K562 (cell line): ENCODE data around the gene EXOC6. TPM values are rescaled to one million over a fixed set of nuclear protein-coding genes. Genes with fewer than 3 reads are reported as not detected.

Experiments used
- CTCF ChIP-seq, 3 experiments: IDR thresholded peaks in 2 of 3; conservative IDR thresholded peaks in 1 of 3; 2 replicates each; pipeline ENCODE4 v1.5.1; 2011 to 2012; ENCODE audit warnings: low read length in 3 of 3, mild to moderate bottlenecking in 3 of 3, control low read depth in 2 of 3, improper control_type of control experiment in 1 of 3, inconsistent platforms in 1 of 3, low read depth in 1 of 3, mixed read lengths in 1 of 3, moderate library complexity in 1 of 3; ENCODE audit not compliant: insufficient read depth in 2 of 3
- DNMT1 ChIP-seq: fragments of 450-650 bp; IDR thresholded peaks from 2 replicates; pipeline ENCODE4 v1.6.1; 2016; ENCODE audit warnings: antibody characterized with exemption, mild to moderate bottlenecking
- GATAD2B ChIP-seq: fragments of 450-650 bp; IDR thresholded peaks from 2 replicates; pipeline ENCODE4 v1.6.1; 2017; ENCODE audit warnings: mild to moderate bottlenecking, borderline replicate concordance
- ID3 ChIP-seq, 2 experiments: fragments of 250-450 bp in 1 of 2; fragments of 450-650 bp in 1 of 2; sonication (Bioruptor Pico) in 1 of 2; IDR thresholded peaks; 2 replicates each; pipeline versions ENCODE4 v1.6.1 to v1.8.0; 2016 to 2021; ENCODE audit warnings: mild to moderate bottlenecking in 2 of 2, moderate library complexity in 2 of 2, missing compliant biosample characterization in 1 of 2, missing genetic modification characterization in 1 of 2
- JUN ChIP-seq, 2 experiments: sonication (generic) in 1 of 2; formaldehyde crosslinking in 1 of 2; IDR thresholded peaks; 2 replicates each; pipeline versions ENCODE4 v1.6.1 to v1.8.0; 2012 to 2022; ENCODE audit warnings: borderline replicate concordance in 2 of 2, mild to moderate bottlenecking in 2 of 2, improper control_type of control experiment in 1 of 2, low read depth in 1 of 2, low read length in 1 of 2, missing genetic modification reagents in 1 of 2
- KLF10 ChIP-seq: fragments of 250-450 bp; sonication (Bioruptor Pico); IDR thresholded peaks from 2 replicates; pipeline ENCODE4 v1.6.1; 2021; ENCODE audit warnings: matching md5 sums
- NCOA2 ChIP-seq, 2 experiments: fragments of 450-650 bp; IDR thresholded peaks; 2 replicates each; pipeline ENCODE4 v1.6.1; 2018; ENCODE audit warnings: mild to moderate bottlenecking in 2 of 2, moderate library complexity in 1 of 2; ENCODE audit not compliant: partially characterized antibody in 2 of 2
- NFIX ChIP-seq: fragments of 250-450 bp; sonication (Bioruptor Pico); IDR thresholded peaks from 2 replicates; pipeline ENCODE4 v1.4.0; 2020; ENCODE audit warnings: low read depth, mild to moderate bottlenecking, moderate library complexity
- POLR2AphosphoS2 ChIP-seq: IDR thresholded peaks from 2 replicates; pipeline ENCODE4 v1.6.1; 2012; ENCODE audit warnings: low read length, improper control_type of control experiment
- RAD21 ChIP-seq, 2 experiments: fragments of 250-450 bp in 1 of 2; fragments of 450-650 bp in 1 of 2; sonication (Bioruptor Pico) in 1 of 2; formaldehyde crosslinking in 1 of 2; IDR thresholded peaks in 1 of 2; conservative IDR thresholded peaks in 1 of 2; 2 replicates each; pipeline versions ENCODE4 v1.4.0 to v1.8.0; 2020 to 2022; ENCODE audit warnings: mild to moderate bottlenecking in 2 of 2, moderate library complexity in 1 of 2
- RBBP5 ChIP-seq: fragments of 200-600 bp; sonication (generic); IDR thresholded peaks from 2 replicates; pipeline ENCODE4 v1.6.1; 2012; ENCODE audit warnings: borderline replicate concordance, mild to moderate bottlenecking, low read length, control low read depth, inconsistent platforms; ENCODE audit not compliant: insufficient read depth, poor library complexity, severe bottlenecking
- SIN3B ChIP-seq: fragments of 450-650 bp; IDR thresholded peaks from 2 replicates; pipeline ENCODE4 v1.6.1; 2017; ENCODE audit warnings: low read depth, mild to moderate bottlenecking, moderate library complexity
- SLC30A9 ChIP-seq: fragments of 250-450 bp; sonication (Bioruptor Pico); IDR thresholded peaks from 2 replicates; pipeline ENCODE4 v1.8.0; 2022; ENCODE audit warnings: mild to moderate bottlenecking, moderate library complexity
- SRF ChIP-seq, 2 experiments: fragments of 250-450, 450-650 bp in 1 of 2; sonication (Bioruptor Pico) in 1 of 2; sonication (generic) in 1 of 2; formaldehyde crosslinking; IDR thresholded peaks; 2 replicates each; pipeline versions ENCODE4 v1.5.0 to v1.5.1; 2020 to 2022; ENCODE audit warnings: mild to moderate bottlenecking in 1 of 2, missing genetic modification reagents in 1 of 2
- STAT5B ChIP-seq: fragments of 250-450 bp; sonication (Bioruptor Pico); IDR thresholded peaks from 2 replicates; pipeline ENCODE4 v1.8.0; 2021; ENCODE audit warnings: mild to moderate bottlenecking, inconsistent platforms
- TFE3 ChIP-seq: fragments of 450-650 bp; formaldehyde crosslinking; IDR thresholded peaks from 2 replicates; pipeline ENCODE4 v1.4.0; 2020; ENCODE audit warnings: mild to moderate bottlenecking, mixed read lengths
- ZBED1 ChIP-seq: IDR thresholded peaks from 2 replicates; pipeline ENCODE4 v1.6.1; 2014
- ZFP91 ChIP-seq: sonication (generic); formaldehyde crosslinking; IDR thresholded peaks from 2 replicates; pipeline ENCODE4 v1.8.0; 2022; ENCODE audit warnings: mild to moderate bottlenecking, missing genetic modification reagents
- ZFX ChIP-seq: sonication (generic); formaldehyde crosslinking; IDR thresholded peaks from 2 replicates; pipeline ENCODE4 v1.8.0; 2022; ENCODE audit warnings: mild to moderate bottlenecking, missing genetic modification reagents, moderate library complexity
- ZNF212 ChIP-seq: fragments of 450-650 bp; formaldehyde crosslinking; IDR thresholded peaks from 2 replicates; pipeline ENCODE4 v1.4.0; 2020; ENCODE audit warnings: mild to moderate bottlenecking
- ZNF274 ChIP-seq: IDR thresholded peaks from 2 replicates; pipeline ENCODE4 v1.6.1; 2011; ENCODE audit warnings: low read depth, mild to moderate bottlenecking, low read length, moderate library complexity, borderline replicate concordance
- ZSCAN32 ChIP-seq: fragments of 450-650 bp; formaldehyde crosslinking; IDR thresholded peaks from 2 replicates; pipeline ENCODE4 v1.4.0; 2020; ENCODE audit warnings: mild to moderate bottlenecking, moderate library complexity
- polyA plus RNA-seq, 8 experiments: library from polyadenylated mRNA; depleted of rRNA in 4 of 8; stranded (reverse) in 5 of 8; unstranded in 3 of 8; fragments of >200 nt; fragmentation: Nextera tagmentation in 2 of 8; fragmentation: Illumina TruSeq in 1 of 8; extraction: Ambion mirVana in 2 of 8; extraction: Trizol in 1 of 8; gene quantifications; 2 replicates each; pipeline versions ENCODE4 v1.2.1 to v1.2.3, GENCODE V29; 2011 to 2014; ENCODE audit warnings: inconsistent platforms in 1 of 8, missing spikeins in 1 of 8
- total RNA-seq, 7 experiments: library from RNA; depleted of rRNA in 6 of 7; stranded (reverse); fragments of >200 nt in 6 of 7; fragmentation: Illumina TruSeq in 2 of 7; extraction: Trizol in 2 of 7; gene quantifications; 2 replicates each; pipeline versions ENCODE4 v1.2.1 to v1.2.3, GENCODE V29; 2011 to 2021; ENCODE audit warnings: low replicate concordance in 1 of 7

Gene EXOC6
- total and polyA plus RNA-seq, 9 of the 15 experiments (the other 6 are each of a cell fraction or from before 2014, with no cell fraction given) = 13.9 to 42.8 (median 24.9) TPM

- TF ChIP-seq NFIX (CRISPR knock-in tag) = no peak
- no peak for TF ChIP-seq ID3 (CRISPR knock-in tag; IDR thresholded peaks at IDR 0.05)
- no peak for TF ChIP-seq ID3 (tag; IDR thresholded peaks at IDR 0.05)
- TF ChIP-seq RAD21 (CRISPR knock-in tag; conservative IDR thresholded peaks at IDR 0.05 in 1 of 2, IDR thresholded peaks at IDR 0.05 in 1 of 2) = peak; percentile 33 to 67; a peak in 3 of 4 replicates
- TF ChIP-seq SIN3B = no peak
- TF ChIP-seq STAT5B (CRISPR knock-in tag) = no peak
- TF ChIP-seq JUN (IDR thresholded peaks at IDR 0.05; ENCODE audit: borderline replicate concordance, low read depth, low read length) = no peak
- no peak for TF ChIP-seq JUN (CRISPR knock-in tag; IDR thresholded peaks at IDR 0.05; ENCODE audit: borderline replicate concordance)
- no peak for TF ChIP-seq ZFP91 (CRISPR knock-in tag)
- TF ChIP-seq KLF10 (CRISPR knock-in tag) = no peak
- TF ChIP-seq NCOA2 (IDR thresholded peaks at IDR 0.05; ENCODE audit: partially characterized antibody in 2 of 2) = no peak
- TF ChIP-seq SRF (CRISPR knock-in tag; IDR thresholded peaks at IDR 0.05) = no peak
- TF ChIP-seq ZBED1 = no peak
- TF ChIP-seq ZNF212 = no peak
- TF ChIP-seq DNMT1 = no peak
- TF ChIP-seq POLR2AphosphoS2 = no peak
- TF ChIP-seq ZSCAN32 (CRISPR knock-in tag) = no peak
- no peak for TF ChIP-seq TFE3 (CRISPR knock-in tag)
- TF ChIP-seq CTCF (IDR thresholded peaks at IDR 0.05 in 2 of 3, conservative IDR thresholded peaks at IDR 0.05 in 1 of 3; ENCODE audit: insufficient read depth in 2 of 3, low read depth in 1 of 3, low read length in 3 of 3) = peak; percentile 45 to 68 (median 58); a peak in 5 of 6 replicates
- no peak for TF ChIP-seq RBBP5
- TF ChIP-seq SLC30A9 (CRISPR knock-in tag) = no peak
- no peak for TF ChIP-seq GATAD2B
- no peak for TF ChIP-seq ZNF274
- TF ChIP-seq ZFX (CRISPR knock-in tag) = no peak
Observed at GRCh38 chr10:93006435-93007039, 158.2 kb downstream of the EXOC6 start (continued).
